Urinary bladder (tissue), 4 donors: ENCODE results near the gene TRIM29. TPM values are rescaled to one million over a fixed set of nuclear protein-coding genes. Genes with fewer than 3 reads are reported as not detected.

Experiments
- DNase-seq: peaks from one replicate; pipeline ENCODE4 v3.0.0-alpha.2; 2015; ENCODE audit errors: extremely low spot score
- H3K27ac ChIP-seq: one replicate; pipeline ENCODE4 v1.5.1; 2013; ENCODE audit warnings: low read depth, mild to moderate bottlenecking, moderate library complexity
- H3K36me3 ChIP-seq: one replicate; pipeline ENCODE4 v1.6.1; 2013; ENCODE audit warnings: mild to moderate bottlenecking, moderate library complexity; ENCODE audit not compliant: insufficient read depth
- H3K4me1 ChIP-seq: one replicate; pipeline ENCODE4 v1.6.1; 2013; ENCODE audit warnings: mild to moderate bottlenecking, moderate library complexity; ENCODE audit not compliant: insufficient read depth
- H3K4me3 ChIP-seq: one replicate; pipeline ENCODE4 v1.5.1; 2013; ENCODE audit warnings: low read depth, low read length
- WGBS: extraction: QIAGEN DNeasy Blood & Tissue Kit; methylation state at CpG from one replicate; pipeline ENCODE4 v1.1.7; 2013; 5-methylcytosine and 5-hydroxymethylcytosine counted together
- polyA plus RNA-seq: library from polyadenylated mRNA; stranded (reverse); fragments of 200-250 nt; gene quantifications from one replicate; pipeline ENCODE4 v1.2.3, GENCODE V29; 2013
- total RNA-seq: library from RNA; depleted of rRNA; stranded (reverse); fragments of >200 nt; gene quantifications from one replicate; pipeline ENCODE4 v1.2.3, GENCODE V29; 2014
- donor health status: healthy with polysubstance abuse.
- donor health status: healthy.

The TRIM29 gene
- total and polyA plus RNA-seq, 2 donors, result 32.3 to 37.5 TPM

GRCh38 chr11:120127236-120127635, 10.7 kb downstream of the TRIM29 start:
- H3K27ac ChIP-seq, result no peak overlapping the region
- no peak overlapping the region for H3K4me3 ChIP-seq
- 92% methylated on average over 7 of the region's 7 CpGs for WGBS
- DNase-seq, result no peak
- no peaks in the 10 kb centered on the region for H3K36me3 ChIP-seq
- H3K4me1 ChIP-seq, result no peaks in the 10 kb centered on the region

- no peak for DNase-seq
- H3K36me3 ChIP-seq, result no peaks in the 10 kb centered on the region
- 85% methylated on average over 4 of the region's 4 CpGs for WGBS
- no peaks in the 10 kb centered on the region for H3K4me1 ChIP-seq
- no peak overlapping the region for H3K4me3 ChIP-seq
- no peak overlapping the region for H3K27ac ChIP-seq
Observed at GRCh38 chr11:120126620-120127019, 11.3 kb downstream of the TRIM29 start.

DNA sequence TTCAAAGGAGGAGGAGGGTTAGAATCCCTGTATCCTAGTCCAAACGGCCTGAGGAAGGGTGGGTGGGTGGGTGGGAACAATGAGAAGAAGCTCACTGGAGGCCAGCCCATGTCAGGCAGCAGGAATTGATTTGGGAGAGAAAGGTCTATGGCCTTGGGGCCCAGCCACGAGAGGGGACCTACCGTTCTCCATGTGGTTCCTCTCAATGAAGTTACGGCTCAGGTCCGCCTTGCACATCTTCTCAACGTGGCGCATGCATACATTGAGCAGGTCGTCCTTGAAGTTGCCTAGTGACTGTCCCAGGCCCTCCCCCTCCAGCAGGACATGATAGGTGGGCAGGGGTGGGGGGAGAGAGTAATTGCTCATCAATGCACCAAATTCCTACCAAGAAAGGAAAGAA, 12.4 kb downstream of the TRIM29 start:
- Histone ChIP-seq H3K36me3 (no peaks in the 10 kb centered on the region), H3K4me1 (no peaks in the 10 kb centered on the region), H3K27ac (no peak overlapping the region), H3K4me3 (no peak overlapping the region)
- no peak for DNase-seq
- WGBS, result 84% methylated on average over 8 of the region's 8 CpGs

- Histone ChIP-seq H3K27ac (no peak overlapping the region), H3K4me1 (no peaks in the 10 kb centered on the region), H3K36me3 (no peaks in the 10 kb centered on the region), H3K4me3 (no peak overlapping the region)
- DNase-seq, result no peak
- 76% methylated on average over 5 of the region's 5 CpGs for WGBS
Observed at GRCh38 chr11:120125024-120125423, 12.9 kb downstream of the TRIM29 start.

GRCh38 chr11:120124355-120124754, 13.6 kb downstream of the TRIM29 start:
- Histone ChIP-seq H3K27ac (no peak overlapping the region), H3K4me1 (no peaks in the 10 kb centered on the region)

DNA sequence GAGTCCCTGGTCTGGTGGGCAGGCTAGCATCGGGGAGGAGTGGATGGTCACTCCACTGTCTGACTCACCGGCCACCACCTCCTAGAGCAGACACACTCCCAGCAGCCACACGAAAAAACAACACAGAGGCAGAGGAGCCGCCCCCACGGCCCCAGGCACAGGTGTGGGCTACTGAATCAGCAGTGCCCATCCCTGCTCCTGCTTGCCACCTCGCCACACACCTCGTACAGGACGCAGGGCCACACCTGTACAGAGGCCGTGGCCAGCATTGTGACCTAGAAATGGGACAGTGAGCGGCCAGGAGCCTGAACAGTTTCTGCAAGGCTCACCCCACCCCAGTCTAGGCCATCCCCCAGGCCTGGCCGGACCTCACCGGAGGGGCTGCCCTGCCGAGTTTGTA, 14.0 kb downstream of the TRIM29 start:
- H3K36me3 ChIP-seq, result no peaks in the 10 kb centered on the region
- 87% methylated on average over 13 of the region's 13 CpGs for WGBS
- no peak overlapping the region for H3K4me3 ChIP-seq
- H3K4me1 ChIP-seq, result no peaks in the 10 kb centered on the region
- H3K27ac ChIP-seq, result no peak overlapping the region
- DNase-seq, result no peak

More at GRCh38 chr11:120124355-120124754, 13.6 kb downstream of the TRIM29 start:
- no peak overlapping the region for H3K4me3 ChIP-seq
- 90% methylated on average over 14 of the region's 14 CpGs for WGBS
- no peaks in the 10 kb centered on the region for H3K36me3 ChIP-seq
- DNase-seq, result no peak

GRCh38 chr11:120122924-120123683, 14.8 kb downstream of the TRIM29 start:
- no peak overlapping the region for H3K27ac ChIP-seq
- no peak overlapping the region for H3K4me3 ChIP-seq
- no peak for DNase-seq
- 82% methylated on average over 12 of the region's 12 CpGs for WGBS
- H3K4me1 ChIP-seq, result no peaks in the 10 kb centered on the region
- no peaks in the 10 kb centered on the region for H3K36me3 ChIP-seq

GRCh38 chr11:120121914-120122473, 15.9 kb downstream of the TRIM29 start:
- no peaks in the 10 kb centered on the region for H3K36me3 ChIP-seq
- 83% methylated on average over 9 of the region's 9 CpGs for WGBS
- H3K4me1 ChIP-seq, result no peaks in the 10 kb centered on the region
- DNase-seq, result no peak
- no peak overlapping the region for H3K4me3 ChIP-seq
- H3K27ac ChIP-seq, result no peak overlapping the region

- WGBS, result 81% methylated on average over 3 of the region's 3 CpGs
- Histone ChIP-seq H3K4me3 (no peak overlapping the region), H3K27ac (no peak overlapping the region), H3K36me3 (no peaks in the 10 kb centered on the region), H3K4me1 (no peaks in the 10 kb centered on the region)
- no peak for DNase-seq
Observed at GRCh38 chr11:120121336-120121735, 16.6 kb downstream of the TRIM29 start.

- Histone ChIP-seq H3K36me3 (no peaks in the 10 kb centered on the region), H3K4me1 (no peaks in the 10 kb centered on the region), H3K4me3 (no peak overlapping the region), H3K27ac (no peak overlapping the region)
- WGBS, result 70% methylated on average over 8 of the region's 8 CpGs
- DNase-seq, result no peak
Observed at GRCh38 chr11:120120805-120121335, 17.0 kb downstream of the TRIM29 start.

GRCh38 chr11:120119121-120119520, 18.8 kb downstream of the TRIM29 start:
- H3K27ac ChIP-seq, result no peak overlapping the region
- no peaks in the 10 kb centered on the region for H3K36me3 ChIP-seq
- no peaks in the 10 kb centered on the region for H3K4me1 ChIP-seq
- DNase-seq, result no peak
- WGBS, result 90% methylated on average over 4 of the region's 4 CpGs
- H3K4me3 ChIP-seq, result no peak overlapping the region

DNA sequence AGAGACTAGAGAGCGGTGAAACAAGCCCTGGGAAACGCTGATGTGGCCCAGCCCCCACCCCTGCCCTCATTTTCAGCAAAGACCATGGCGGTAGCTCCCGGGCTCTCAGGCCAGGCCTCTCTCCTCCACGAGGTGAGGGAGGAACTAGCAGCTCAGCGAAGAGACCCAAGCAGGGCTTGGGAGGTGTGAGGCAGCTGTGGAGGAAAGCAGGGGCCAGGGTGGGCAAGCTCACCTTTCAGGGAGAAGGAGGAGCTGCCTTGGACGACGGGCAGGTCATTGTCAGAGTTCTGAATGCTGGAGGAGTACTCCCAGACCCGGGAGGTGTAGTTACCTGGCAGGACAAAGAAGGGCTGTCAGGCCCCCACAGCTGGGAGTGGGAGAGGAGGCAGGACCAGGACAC, 19.9 kb downstream of the TRIM29 start:
- WGBS, result 57% methylated on average over 9 of the region's 9 CpGs
- Histone ChIP-seq H3K4me1 (no peaks in the 10 kb centered on the region), H3K36me3 (no peaks in the 10 kb centered on the region), H3K4me3 (no peak overlapping the region), H3K27ac (no peak overlapping the region)
- no peak for DNase-seq

DNA sequence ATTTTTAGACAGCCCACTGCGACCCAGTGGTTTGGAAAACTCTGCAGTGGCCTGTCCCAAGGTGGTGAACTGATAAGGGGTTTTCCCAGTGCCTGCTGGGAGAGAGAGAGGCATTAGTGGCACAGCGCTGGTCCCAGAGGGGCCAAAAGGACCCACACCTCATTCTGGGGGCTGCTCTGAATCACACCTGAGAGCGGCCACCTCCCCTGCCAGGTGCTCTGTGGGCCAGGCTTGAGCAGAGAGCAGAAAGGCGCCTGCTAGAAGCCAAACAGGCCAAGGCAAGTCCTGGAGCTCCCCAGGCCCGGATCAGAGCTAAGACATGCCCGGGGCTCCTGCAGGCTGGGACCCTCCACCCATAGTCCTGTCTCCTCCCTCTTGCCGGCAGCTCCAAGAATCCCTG, 20.9 kb downstream of the TRIM29 start:
- WGBS, result 79% methylated on average over 7 of the region's 7 CpGs
- no peak for DNase-seq
- H3K27ac ChIP-seq, result no peak overlapping the region
- no peaks in the 10 kb centered on the region for H3K4me1 ChIP-seq
- no peak overlapping the region for H3K4me3 ChIP-seq
- H3K36me3 ChIP-seq, result no peaks in the 10 kb centered on the region

DNA sequence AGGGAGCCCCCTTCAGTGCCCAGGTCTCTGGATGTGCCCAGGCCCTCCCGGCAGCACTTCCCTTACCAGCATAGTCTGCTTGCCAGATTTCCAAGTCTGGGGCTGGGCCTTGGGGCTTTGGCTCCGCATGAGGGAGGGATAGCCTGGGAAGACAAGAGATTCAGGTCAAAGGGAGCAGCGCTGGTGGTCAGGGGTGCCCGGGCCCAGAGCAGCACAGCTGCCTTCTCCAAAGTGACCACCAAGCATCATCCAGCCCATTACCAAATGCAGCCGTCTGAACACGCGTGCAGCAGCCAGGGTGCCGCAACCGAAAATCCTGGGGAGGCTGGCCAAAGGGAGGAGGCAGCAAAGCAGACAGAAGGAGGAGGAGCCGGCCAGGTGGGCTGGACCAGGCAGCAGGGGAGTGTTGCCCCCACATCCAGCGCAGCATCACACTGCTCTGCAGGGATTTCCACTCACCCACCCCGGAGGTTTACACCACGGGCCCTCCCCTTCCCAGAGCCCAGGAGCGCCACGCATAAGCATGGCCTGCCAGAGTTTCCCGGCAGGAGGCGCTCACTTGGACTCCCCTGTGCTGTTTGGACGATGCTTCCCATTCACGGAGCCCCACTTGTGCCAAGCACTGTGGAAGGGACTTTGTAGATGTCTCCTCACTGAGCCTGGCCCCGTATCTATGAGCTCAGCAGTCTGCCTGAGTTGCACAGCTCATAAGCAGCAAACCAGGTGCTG, 22.5 kb downstream of the TRIM29 start:
- no peak overlapping the region for H3K27ac ChIP-seq
- no peak for DNase-seq
- H3K4me1 ChIP-seq, result no peaks in the 10 kb centered on the region
- H3K36me3 ChIP-seq, result no peaks in the 10 kb centered on the region
- WGBS, result 59% methylated on average over 20 of the region's 20 CpGs
- no peak overlapping the region for H3K4me3 ChIP-seq
